Osteocyte (in vitro differentiated cells): ENCODE data around the gene PRMT1. TPM values are rescaled to one million over a fixed set of nuclear protein-coding genes. Genes with fewer than 3 reads are reported as not detected.

Source experiments
- DNase-seq: peaks from one replicate; pipeline ENCODE4 v3.0.0; 2021; ENCODE audit warnings: mixed read lengths; ENCODE audit not compliant: unreplicated experiment; ENCODE audit errors: extremely low spot score
- H3K27ac Mint-ChIP-seq: one replicate; pipeline ENCODE4 v1.8.0; 2021; ENCODE audit warnings: mild to moderate bottlenecking, mixed read lengths; ENCODE audit not compliant: unreplicated experiment
- H3K27me3 Mint-ChIP-seq: one replicate; pipeline ENCODE4 v1.8.0; 2021; ENCODE audit warnings: mixed read lengths; ENCODE audit not compliant: unreplicated experiment
- H3K36me3 Mint-ChIP-seq: one replicate; pipeline ENCODE4 v1.8.0; 2021; ENCODE audit warnings: mixed read lengths; ENCODE audit not compliant: unreplicated experiment
- H3K4me1 Mint-ChIP-seq: one replicate; pipeline ENCODE4 v1.8.0; 2021; ENCODE audit warnings: mixed read lengths; ENCODE audit not compliant: unreplicated experiment
- H3K4me3 Mint-ChIP-seq: one replicate; pipeline ENCODE4 v1.8.0; 2021; ENCODE audit warnings: mild to moderate bottlenecking, moderate library complexity, mixed read lengths; ENCODE audit not compliant: unreplicated experiment
- H3K9me3 Mint-ChIP-seq: one replicate; pipeline ENCODE4 v1.8.0; 2021; ENCODE audit warnings: mixed read lengths; ENCODE audit not compliant: unreplicated experiment
- CTCF ChIP-seq: fragments of 200-600 bp; sonication (generic); IDR thresholded peaks from 2 replicates; pipeline ENCODE4 v1.5.0; 2021; ENCODE audit warnings: antibody characterized with exemption, mild to moderate bottlenecking, moderate library complexity
- total RNA-seq: library from RNA; stranded (reverse); gene quantifications from 2 replicates; pipeline ENCODE4 v1.2.1, GENCODE V29; 2021

Gene PRMT1
- total RNA-seq, 1 donor from 2014 or later: 126 TPM

- DNase-seq: no peak
- H3K4me3 Mint-ChIP-seq: no peak overlapping the region
- H3K4me1 Mint-ChIP-seq: peaks cover 18% of the 10 kb centered on the region
- no peak overlapping the region for H3K27ac Mint-ChIP-seq
- H3K27me3 Mint-ChIP-seq: no peaks in the 10 kb centered on the region
- peaks cover 19% of the 10 kb centered on the region for H3K36me3 Mint-ChIP-seq
- H3K9me3 Mint-ChIP-seq: no peaks in the 10 kb centered on the region
- peak; percentile 30 for TF ChIP-seq CTCF
Measured at GRCh38 chr19:49684251-49684982, 7.3 kb downstream of the PRMT1 start.

GRCh38 chr19:49684983-49685553 is 8.0 kb downstream of the PRMT1 start:
- Mint-ChIP-seq H3K27me3 (no peaks in the 10 kb centered on the region), H3K9me3 (no peaks in the 10 kb centered on the region), H3K27ac (no peak overlapping the region), H3K4me1 (peaks cover 17% of the 10 kb centered on the region), H3K36me3 (peaks cover 19% of the 10 kb centered on the region), H3K4me3 (no peak overlapping the region)
- no peak for DNase-seq
- no peak for TF ChIP-seq CTCF

- peaks cover 19% of the 10 kb centered on the region for H3K36me3 Mint-ChIP-seq
- H3K4me1 Mint-ChIP-seq: peaks cover 17% of the 10 kb centered on the region
- no peaks in the 10 kb centered on the region for H3K9me3 Mint-ChIP-seq
- TF ChIP-seq CTCF: no peak
- H3K27ac Mint-ChIP-seq: no peak overlapping the region
- no peak overlapping the region for H3K4me3 Mint-ChIP-seq
- DNase-seq: no peak
- H3K27me3 Mint-ChIP-seq: no peaks in the 10 kb centered on the region
Measured at GRCh38 chr19:49685845-49686332, 8.8 kb downstream of the PRMT1 start.

GRCh38 chr19:49686503-49687088 is 9.5 kb downstream of the PRMT1 start:
- H3K4me3 Mint-ChIP-seq: no peak overlapping the region
- H3K27me3 Mint-ChIP-seq: no peaks in the 10 kb centered on the region
- no peak overlapping the region for H3K27ac Mint-ChIP-seq
- TF ChIP-seq CTCF: no peak
- H3K9me3 Mint-ChIP-seq: no peaks in the 10 kb centered on the region
- H3K4me1 Mint-ChIP-seq: peaks cover 23% of the 10 kb centered on the region
- H3K36me3 Mint-ChIP-seq: peaks cover 19% of the 10 kb centered on the region
- DNase-seq: no peak

- H3K9me3 Mint-ChIP-seq: no peaks in the 10 kb centered on the region
- no peak overlapping the region for H3K27ac Mint-ChIP-seq
- no peak for TF ChIP-seq CTCF
- peaks cover 26% of the 10 kb centered on the region for H3K4me1 Mint-ChIP-seq
- H3K4me3 Mint-ChIP-seq: no peak overlapping the region
- H3K36me3 Mint-ChIP-seq: peaks cover 19% of the 10 kb centered on the region
- H3K27me3 Mint-ChIP-seq: no peaks in the 10 kb centered on the region
- no peak for DNase-seq
Measured at GRCh38 chr19:49687150-49687549, 10.1 kb downstream of the PRMT1 start.
